ENCODE results near the gene ECI2.
"Not testable (repeated sequence)": the region's sequence is repeated elsewhere in the genome, so short reads cannot be mapped to it uniquely, and the experiment has no call there.

Gene ECI2

DNA sequence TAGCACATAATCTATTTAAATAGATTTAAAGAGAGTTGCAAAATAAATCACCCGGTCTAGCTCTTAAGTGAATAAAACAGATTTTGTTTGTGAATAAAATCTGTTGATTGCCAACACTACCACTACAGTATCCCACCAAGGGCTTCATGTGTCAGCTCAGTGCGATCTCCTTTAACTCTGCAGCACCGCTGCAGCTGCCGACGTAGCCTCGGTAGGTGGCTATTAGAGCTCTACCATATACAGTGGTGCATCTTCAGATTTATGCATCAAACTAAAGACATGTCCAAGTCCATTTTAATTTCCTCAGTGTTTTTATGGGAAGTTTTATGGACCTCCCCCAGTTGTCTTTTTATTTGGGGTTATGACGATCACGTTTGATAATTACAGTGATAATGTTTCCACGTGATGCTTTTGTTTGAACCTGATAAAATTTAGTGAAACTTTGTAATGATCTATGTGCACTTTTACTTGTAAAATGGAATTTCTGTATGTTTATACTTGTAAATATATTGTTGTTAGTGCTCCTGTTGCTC lies 26.7 kb downstream of the ECI2 start:
- H3K27me3 ChIP-seq: no peaks in the 10 kb centered on the region
- no peaks in the 10 kb centered on the region for H4K20me1 ChIP-seq
- no peak overlapping the region for H3K27ac ChIP-seq
- peaks cover 13% of the 10 kb centered on the region for H3K9me3 ChIP-seq
- no peaks in the 10 kb centered on the region for H3K36me3 ChIP-seq
- no peak for TF ChIP-seq Cebpa-rat (IDR thresholded peaks at IDR 0.05)
- H3K4me2 ChIP-seq: no peak overlapping the region
- no peaks in the 10 kb centered on the region for H3K4me1 ChIP-seq
- no peak overlapping the region for H3K4me3 ChIP-seq
- no peak overlapping the region for H3K9ac ChIP-seq

DNA sequence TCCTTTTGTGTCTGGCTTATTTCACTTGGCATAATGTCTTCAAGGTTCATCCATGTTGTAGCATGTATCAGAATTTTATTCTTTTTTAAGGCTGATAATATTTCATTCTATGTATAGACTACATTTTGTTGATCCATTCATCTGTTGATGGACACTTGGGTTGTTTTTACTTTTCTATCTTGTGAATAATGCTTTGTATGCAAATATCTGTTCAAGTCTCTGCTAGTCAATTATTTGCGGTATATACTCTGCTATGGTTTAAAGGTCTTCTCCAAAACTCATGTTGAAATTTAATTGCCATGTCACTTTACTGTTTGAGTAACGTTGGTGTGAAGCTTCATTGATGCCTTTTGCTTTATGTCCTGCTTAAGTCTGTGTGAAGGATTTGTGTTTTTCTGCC lies 27.5 kb downstream of the ECI2 start:
- no peak overlapping the region for H3K9ac ChIP-seq
- no peaks in the 10 kb centered on the region for H3K4me1 ChIP-seq
- H3K36me3 ChIP-seq: no peaks in the 10 kb centered on the region
- no peak for TF ChIP-seq Cebpa-rat (IDR thresholded peaks at IDR 0.05)
- peaks cover 6% of the 10 kb centered on the region for H3K9me3 ChIP-seq
- no peak overlapping the region for H3K4me3 ChIP-seq
- no peaks in the 10 kb centered on the region for H4K20me1 ChIP-seq
- H3K4me2 ChIP-seq: no peak overlapping the region
- H3K27me3 ChIP-seq: no peaks in the 10 kb centered on the region
- H3K27ac ChIP-seq: no peak overlapping the region

DNA sequence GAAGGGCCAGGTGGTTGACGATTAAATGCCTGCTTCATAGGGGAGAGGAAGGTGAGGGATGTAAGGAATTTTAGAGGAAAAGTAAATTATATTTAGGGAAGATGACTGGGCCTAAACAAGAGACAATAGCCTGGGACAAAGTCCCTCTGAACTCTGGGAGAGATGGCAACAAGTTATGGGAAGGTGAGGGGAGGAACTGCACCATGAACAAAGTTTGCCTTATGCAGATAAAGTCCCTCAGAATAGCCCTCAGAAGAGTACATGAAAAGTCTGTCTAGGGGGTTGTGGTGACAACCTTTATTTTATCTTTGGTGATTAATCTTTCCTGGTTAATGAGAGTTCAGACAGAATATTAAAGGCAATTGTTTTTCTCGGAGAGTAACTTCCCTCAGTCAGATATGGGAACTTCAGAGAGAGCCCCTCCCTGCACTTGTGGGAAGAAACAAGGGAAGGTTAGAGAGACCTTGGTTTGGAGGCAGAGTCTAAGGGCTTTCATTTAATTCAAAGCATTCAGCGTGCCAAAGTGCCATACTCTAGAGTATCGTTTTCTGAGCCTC lies 29.3 kb downstream of the ECI2 start:
- Histone ChIP-seq H3K4me2 (no peak overlapping the region), H4K20me1 (no peaks in the 10 kb centered on the region), H3K36me3 (no peaks in the 10 kb centered on the region)

DNA sequence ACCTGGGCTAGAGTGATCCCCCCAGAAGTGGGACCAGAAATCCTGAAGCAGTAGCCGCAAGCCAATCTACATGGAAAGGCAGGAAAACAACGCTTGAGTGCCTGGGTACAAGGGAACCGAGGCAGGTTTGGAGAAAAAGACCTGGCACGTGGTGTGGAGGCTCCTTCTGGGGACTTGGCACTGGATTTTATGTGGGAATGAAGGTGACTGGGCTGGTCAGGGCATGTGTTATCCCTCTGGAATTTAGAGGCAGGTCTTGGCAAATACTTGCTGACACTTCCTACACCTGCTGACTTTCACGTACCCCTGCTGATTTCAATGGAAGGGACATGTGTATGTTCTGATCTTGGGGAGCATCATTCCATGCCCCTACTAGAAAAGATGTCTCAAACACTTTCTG lies 31.4 kb downstream of the ECI2 start:
- no peaks in the 10 kb centered on the region for H3K9me3 ChIP-seq
- no peak overlapping the region for H3K4me2 ChIP-seq
- no peaks in the 10 kb centered on the region for H4K20me1 ChIP-seq
- H3K27me3 ChIP-seq: no peaks in the 10 kb centered on the region
- no peak for TF ChIP-seq Cebpa-rat (IDR thresholded peaks at IDR 0.05)
- no peaks in the 10 kb centered on the region for H3K36me3 ChIP-seq
- H3K27ac ChIP-seq: no peak overlapping the region
- H3K4me3 ChIP-seq: no peak overlapping the region
- H3K4me1 ChIP-seq: no peaks in the 10 kb centered on the region
- no peak overlapping the region for H3K9ac ChIP-seq

More for the DNA sequence above, 29.3 kb downstream of the ECI2 start:
- Histone ChIP-seq H3K27ac (no peak overlapping the region), H3K4me1 (no peaks in the 10 kb centered on the region), H3K4me3 (no peak overlapping the region), H3K9ac (no peak overlapping the region), H3K27me3 (no peaks in the 10 kb centered on the region), H3K9me3 (no peaks in the 10 kb centered on the region)
- TF ChIP-seq Cebpa-rat (IDR thresholded peaks at IDR 0.05): no peak

DNA sequence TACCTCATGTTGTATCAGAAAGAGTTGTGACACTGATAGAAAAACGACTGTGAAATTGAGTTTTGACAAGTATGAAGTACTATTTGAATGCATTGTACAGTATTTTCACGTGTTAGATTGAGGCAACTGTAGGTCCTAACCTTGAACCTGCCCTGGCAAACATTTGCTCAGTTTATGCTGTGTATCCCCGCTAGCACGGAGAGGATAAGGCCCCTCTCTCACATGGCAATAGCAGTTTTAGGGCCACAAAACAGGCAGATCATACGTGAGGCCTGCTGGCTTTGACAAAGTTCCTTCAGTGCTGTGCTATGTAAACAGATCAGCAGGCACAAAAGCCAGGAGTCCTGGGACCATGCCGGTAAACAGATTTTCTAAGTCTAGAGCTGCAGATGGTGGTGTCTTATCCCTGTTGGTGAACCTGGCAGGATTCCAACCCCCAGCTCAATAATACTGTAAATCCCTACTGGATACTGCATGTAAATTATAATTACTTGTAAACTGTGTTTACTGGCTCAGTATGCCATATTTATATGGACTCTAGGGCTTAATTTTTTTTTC lies 32.6 kb downstream of the ECI2 start:
- TF ChIP-seq Cebpa-rat (IDR thresholded peaks at IDR 0.05): no peak
- no peaks in the 10 kb centered on the region for H3K36me3 ChIP-seq
- no peaks in the 10 kb centered on the region for H3K27me3 ChIP-seq
- no peak overlapping the region for H3K9ac ChIP-seq
- H3K4me3 ChIP-seq: no peak overlapping the region
- H3K27ac ChIP-seq: no peak overlapping the region
- no peaks in the 10 kb centered on the region for H3K9me3 ChIP-seq
- no peaks in the 10 kb centered on the region for H4K20me1 ChIP-seq
- H3K4me1 ChIP-seq: no peaks in the 10 kb centered on the region
- H3K4me2 ChIP-seq: no peak overlapping the region

DNA sequence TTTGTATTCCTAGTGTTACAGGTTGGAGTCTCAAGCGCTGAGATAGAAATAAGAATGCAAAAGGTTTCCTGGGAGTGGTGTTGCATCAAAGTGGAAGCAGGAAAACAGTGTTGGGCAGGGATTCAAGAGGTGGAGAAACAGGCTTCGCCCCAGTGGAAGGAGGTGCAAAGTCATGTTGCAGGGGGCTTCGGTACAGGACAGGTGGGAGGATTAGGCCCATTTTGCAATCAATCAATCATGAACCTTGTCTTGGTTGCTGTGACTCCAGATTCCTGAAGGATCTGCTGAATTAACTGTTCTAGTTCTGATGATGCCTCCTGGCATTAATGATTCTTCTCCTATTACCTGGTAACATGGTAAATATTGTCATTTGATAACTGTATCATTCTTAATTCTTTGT lies 34.1 kb downstream of the ECI2 start:
- no peak overlapping the region for H3K4me2 ChIP-seq
- H3K27me3 ChIP-seq: no peaks in the 10 kb centered on the region
- H3K4me3 ChIP-seq: no peak overlapping the region
- no peak overlapping the region for H3K27ac ChIP-seq
- H4K20me1 ChIP-seq: no peaks in the 10 kb centered on the region
- no peaks in the 10 kb centered on the region for H3K9me3 ChIP-seq
- no peak overlapping the region for H3K9ac ChIP-seq
- TF ChIP-seq Cebpa-rat (IDR thresholded peaks at IDR 0.05): no peak
- no peaks in the 10 kb centered on the region for H3K36me3 ChIP-seq
- no peaks in the 10 kb centered on the region for H3K4me1 ChIP-seq

DNA sequence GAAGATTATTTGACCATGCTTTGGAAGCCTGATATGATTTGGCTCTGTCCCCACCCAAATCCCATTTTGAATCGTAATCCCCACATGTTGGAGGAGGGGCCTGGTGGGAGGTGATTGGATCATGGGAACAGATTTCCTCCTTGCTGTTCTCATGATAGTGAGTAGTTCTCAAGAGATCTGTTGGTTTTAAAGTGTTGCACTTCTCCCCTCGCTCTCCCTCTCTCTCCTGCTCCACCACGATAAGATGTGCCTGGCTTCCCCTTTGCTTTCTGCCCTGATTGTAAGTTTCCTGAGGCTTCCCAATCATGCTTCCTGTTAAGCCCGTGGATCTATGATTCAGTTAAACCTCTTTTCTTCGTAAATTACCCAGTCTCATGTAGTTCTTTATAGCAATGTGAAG lies 34.7 kb downstream of the ECI2 start:
- no peak overlapping the region for H3K9ac ChIP-seq
- no peak overlapping the region for H3K4me3 ChIP-seq
- no peaks in the 10 kb centered on the region for H3K9me3 ChIP-seq
- no peak overlapping the region for H3K27ac ChIP-seq
- H3K4me2 ChIP-seq: no peak overlapping the region
- no peaks in the 10 kb centered on the region for H3K36me3 ChIP-seq
- H4K20me1 ChIP-seq: no peaks in the 10 kb centered on the region
- TF ChIP-seq Cebpa-rat (IDR thresholded peaks at IDR 0.05): no peak
- H3K4me1 ChIP-seq: no peaks in the 10 kb centered on the region
- no peaks in the 10 kb centered on the region for H3K27me3 ChIP-seq

DNA sequence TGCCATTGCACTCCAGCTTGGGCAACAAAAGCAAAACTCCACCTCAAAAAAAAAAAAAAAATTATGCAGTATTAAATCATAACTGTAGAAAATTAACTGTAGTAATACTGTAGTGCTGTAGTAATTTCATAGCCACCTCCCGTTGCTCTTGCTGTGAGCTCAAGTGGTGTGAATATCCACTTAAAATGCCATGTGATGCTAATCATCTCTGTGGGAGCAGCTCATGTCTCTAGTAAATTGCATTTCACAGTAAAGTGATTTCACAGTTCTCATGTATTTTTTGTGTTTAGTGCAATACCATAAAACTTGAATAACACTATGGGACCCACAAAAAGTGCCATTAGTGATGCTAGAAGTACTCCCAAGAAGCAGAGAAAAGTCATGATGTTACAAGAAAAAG lies 42.1 kb downstream of the ECI2 start:
- Histone ChIP-seq H3K4me2 (no peak overlapping the region), H3K4me3 (no peak overlapping the region)

DNA sequence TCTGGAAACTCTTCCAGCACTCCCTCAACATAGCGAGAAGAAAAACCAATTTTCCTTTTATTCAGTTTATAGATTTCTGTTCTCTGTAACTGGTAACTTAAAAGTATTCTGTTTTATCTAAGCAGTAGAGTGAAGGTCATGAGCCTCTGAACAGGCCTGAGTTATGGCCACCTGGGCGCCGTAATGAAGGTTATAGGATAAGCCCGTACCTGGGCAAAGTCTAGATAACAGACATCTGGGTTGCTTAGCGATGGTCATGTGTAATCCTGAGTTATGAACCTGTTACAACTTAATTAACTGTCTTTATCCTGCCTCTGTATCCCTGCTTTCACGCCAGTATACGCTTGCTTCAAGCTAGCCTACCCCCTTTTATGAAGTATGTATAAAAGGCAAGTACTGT lies 43.4 kb downstream of the ECI2 start:
- no peak overlapping the region for H3K4me2 ChIP-seq
- H3K27ac ChIP-seq: no peak overlapping the region
- H3K4me3 ChIP-seq: no peak overlapping the region
- H3K27me3 ChIP-seq: no peaks in the 10 kb centered on the region
- no peaks in the 10 kb centered on the region for H3K4me1 ChIP-seq
- H3K36me3 ChIP-seq: no peaks in the 10 kb centered on the region
- no peaks in the 10 kb centered on the region for H4K20me1 ChIP-seq
- no peak for TF ChIP-seq Cebpa-rat (IDR thresholded peaks at IDR 0.05)
- H3K9ac ChIP-seq: no peak overlapping the region
- peaks cover 14% of the 10 kb centered on the region for H3K9me3 ChIP-seq

More for the DNA sequence above, 42.1 kb downstream of the ECI2 start:
- Histone ChIP-seq H3K36me3 (no peaks in the 10 kb centered on the region), H3K27me3 (no peaks in the 10 kb centered on the region), H3K27ac (no peak overlapping the region), H4K20me1 (no peaks in the 10 kb centered on the region), H3K9ac (no peak overlapping the region), H3K4me1 (no peaks in the 10 kb centered on the region), H3K9me3 (peaks cover 14% of the 10 kb centered on the region)
- no peak for TF ChIP-seq Cebpa-rat (IDR thresholded peaks at IDR 0.05)

DNA sequence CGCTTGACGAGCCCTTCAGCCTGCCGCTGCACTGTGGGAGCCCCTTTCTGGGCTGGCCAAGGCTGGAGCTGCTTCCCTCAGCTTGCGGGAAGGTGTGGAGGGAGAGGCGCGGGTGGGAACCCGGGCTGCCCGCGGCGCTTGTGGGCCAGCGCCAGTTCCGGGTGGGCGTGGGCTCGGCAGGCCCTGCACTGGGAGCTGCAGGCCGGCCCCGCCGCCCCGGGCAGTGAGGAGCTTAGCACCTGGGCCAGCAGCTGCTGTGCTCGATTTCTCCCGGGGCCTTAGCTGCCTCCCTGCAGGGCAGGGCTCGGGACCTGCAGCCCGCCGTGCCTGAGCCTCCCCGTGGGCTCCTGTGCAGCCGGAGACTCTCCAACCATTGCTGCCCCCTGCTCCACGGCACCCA lies 45.3 kb downstream of the ECI2 start:
- H3K36me3 ChIP-seq, H3K27ac ChIP-seq, H4K20me1 ChIP-seq, H3K27me3 ChIP-seq, H3K4me1 ChIP-seq, H3K9ac ChIP-seq, H3K4me2 ChIP-seq, H3K4me3 ChIP-seq: not testable (repeated sequence)
- H3K9me3 ChIP-seq: peaks cover 14% of the 10 kb centered on the region

DNA sequence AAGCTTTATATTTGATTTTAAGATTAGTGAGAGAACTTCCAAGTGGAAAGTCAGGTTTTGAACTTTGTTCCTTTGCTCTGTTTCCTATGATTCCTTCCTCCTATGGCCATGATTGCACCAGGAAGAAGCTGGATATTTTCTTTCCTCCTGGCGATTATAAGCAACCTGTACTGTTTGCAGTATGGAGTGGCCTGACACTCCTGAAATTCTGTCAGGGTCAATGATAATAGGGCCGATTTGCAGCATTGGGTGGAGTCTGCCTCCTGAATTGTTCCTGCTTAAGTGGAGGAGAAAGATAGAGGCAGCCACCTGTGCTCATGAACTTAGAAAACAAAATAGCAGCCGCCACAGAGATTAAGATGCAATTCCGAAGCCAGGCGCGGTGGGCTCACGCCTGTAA lies 46.7 kb downstream of the ECI2 start:
- H3K9me3 ChIP-seq: peaks cover 14% of the 10 kb centered on the region
- H3K4me3 ChIP-seq: no peak overlapping the region
- no peak overlapping the region for H3K9ac ChIP-seq
- H3K27ac ChIP-seq: no peak overlapping the region
- H3K4me1 ChIP-seq: no peaks in the 10 kb centered on the region
- no peaks in the 10 kb centered on the region for H4K20me1 ChIP-seq
- TF ChIP-seq Cebpa-rat (IDR thresholded peaks at IDR 0.05): no peak
- no peaks in the 10 kb centered on the region for H3K36me3 ChIP-seq
- H3K27me3 ChIP-seq: no peaks in the 10 kb centered on the region
- H3K4me2 ChIP-seq: no peak overlapping the region
